WTC11 (cell line): Measurements from ENCODE around the gene DTNB.

ENCODE experiments used
- GABPB1 ChIP-seq: sonication (generic); formaldehyde crosslinking; IDR thresholded peaks from 2 replicates; pipeline ENCODE4 v1.8.1; 2023; ENCODE audit warnings: mild to moderate bottlenecking, missing genetic modification reagents
- JAZF1 ChIP-seq: fragments of 250-450 bp; sonication (Bioruptor Pico); IDR thresholded peaks from 2 replicates; pipeline ENCODE4 v1.9.0; 2021; ENCODE audit warnings: moderate library complexity, mild to moderate bottlenecking, inconsistent platforms
- SMAD3 ChIP-seq: sonication (generic); formaldehyde crosslinking; IDR thresholded peaks from 2 replicates; pipeline ENCODE4 v1.8.0; 2022; ENCODE audit warnings: missing genetic modification reagents, mild to moderate bottlenecking, borderline replicate concordance
- SOX15 ChIP-seq: fragments of 250-450 bp; sonication (Bioruptor Pico); IDR thresholded peaks from 2 replicates; pipeline ENCODE4 v1.9.0; 2021; ENCODE audit warnings: mild to moderate bottlenecking
- SP1 ChIP-seq: sonication (generic); formaldehyde crosslinking; conservative IDR thresholded peaks from 2 replicates; pipeline ENCODE4 v1.8.1; 2022; ENCODE audit warnings: missing genetic modification reagents
- TEAD4 ChIP-seq: sonication (generic); formaldehyde crosslinking; IDR thresholded peaks from 2 replicates; pipeline ENCODE4 v1.8.0; 2022; ENCODE audit warnings: mild to moderate bottlenecking, missing genetic modification reagents
- TF ChIP-seq, protein P1 (sequence below): fragments of 200-600 bp; IDR thresholded peaks from 2 replicates; pipeline ENCODE4 v1.8.0; 2022; ENCODE audit warnings: antibody characterized with exemption
- TF ChIP-seq, protein P2 (sequence below): sonication (generic); formaldehyde crosslinking; IDR thresholded peaks from 2 replicates; pipeline ENCODE4 v1.8.1; 2023; ENCODE audit warnings: mild to moderate bottlenecking, missing genetic modification reagents, moderate library complexity
- TF ChIP-seq, protein P3 (sequence below): sonication (generic); formaldehyde crosslinking; IDR thresholded peaks from 2 replicates; pipeline ENCODE4 v1.8.1; 2023; ENCODE audit warnings: mild to moderate bottlenecking, moderate library complexity, missing genetic modification reagents
- TF ChIP-seq, protein P4 (sequence below): sonication (generic); formaldehyde crosslinking; conservative IDR thresholded peaks from 2 replicates; pipeline ENCODE4 v1.8.1; 2022; ENCODE audit warnings: mild to moderate bottlenecking, missing genetic modification reagents

DNA sequence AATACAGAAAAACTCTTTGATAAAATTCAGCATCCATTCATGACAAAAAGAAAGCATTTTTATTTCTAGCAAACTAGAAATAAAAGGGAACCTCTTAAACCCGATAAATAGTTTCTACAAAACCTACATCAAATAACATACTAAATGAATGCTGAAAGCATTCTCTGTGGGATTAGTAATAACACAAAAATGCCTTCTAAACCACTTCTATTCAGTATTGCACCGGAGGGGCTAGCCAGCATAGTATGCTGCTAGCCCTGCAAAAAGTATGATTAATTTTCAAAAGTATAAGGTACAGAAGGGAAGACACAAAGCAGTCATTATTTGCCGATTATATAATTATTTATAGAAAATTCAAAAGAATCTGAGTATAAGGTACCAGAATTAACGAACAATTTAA, 145.2 kb downstream of the DTNB start:
- TF ChIP-seq, protein P1, sequence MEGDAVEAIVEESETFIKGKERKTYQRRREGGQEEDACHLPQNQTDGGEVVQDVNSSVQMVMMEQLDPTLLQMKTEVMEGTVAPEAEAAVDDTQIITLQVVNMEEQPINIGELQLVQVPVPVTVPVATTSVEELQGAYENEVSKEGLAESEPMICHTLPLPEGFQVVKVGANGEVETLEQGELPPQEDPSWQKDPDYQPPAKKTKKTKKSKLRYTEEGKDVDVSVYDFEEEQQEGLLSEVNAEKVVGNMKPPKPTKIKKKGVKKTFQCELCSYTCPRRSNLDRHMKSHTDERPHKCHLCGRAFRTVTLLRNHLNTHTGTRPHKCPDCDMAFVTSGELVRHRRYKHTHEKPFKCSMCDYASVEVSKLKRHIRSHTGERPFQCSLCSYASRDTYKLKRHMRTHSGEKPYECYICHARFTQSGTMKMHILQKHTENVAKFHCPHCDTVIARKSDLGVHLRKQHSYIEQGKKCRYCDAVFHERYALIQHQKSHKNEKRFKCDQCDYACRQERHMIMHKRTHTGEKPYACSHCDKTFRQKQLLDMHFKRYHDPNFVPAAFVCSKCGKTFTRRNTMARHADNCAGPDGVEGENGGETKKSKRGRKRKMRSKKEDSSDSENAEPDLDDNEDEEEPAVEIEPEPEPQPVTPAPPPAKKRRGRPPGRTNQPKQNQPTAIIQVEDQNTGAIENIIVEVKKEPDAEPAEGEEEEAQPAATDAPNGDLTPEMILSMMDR = no peak
- TF ChIP-seq, protein P2, sequence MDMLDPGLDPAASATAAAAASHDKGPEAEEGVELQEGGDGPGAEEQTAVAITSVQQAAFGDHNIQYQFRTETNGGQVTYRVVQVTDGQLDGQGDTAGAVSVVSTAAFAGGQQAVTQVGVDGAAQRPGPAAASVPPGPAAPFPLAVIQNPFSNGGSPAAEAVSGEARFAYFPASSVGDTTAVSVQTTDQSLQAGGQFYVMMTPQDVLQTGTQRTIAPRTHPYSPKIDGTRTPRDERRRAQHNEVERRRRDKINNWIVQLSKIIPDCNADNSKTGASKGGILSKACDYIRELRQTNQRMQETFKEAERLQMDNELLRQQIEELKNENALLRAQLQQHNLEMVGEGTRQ (CRISPR knock-in tag) = no peak
- TF ChIP-seq, protein P3, sequence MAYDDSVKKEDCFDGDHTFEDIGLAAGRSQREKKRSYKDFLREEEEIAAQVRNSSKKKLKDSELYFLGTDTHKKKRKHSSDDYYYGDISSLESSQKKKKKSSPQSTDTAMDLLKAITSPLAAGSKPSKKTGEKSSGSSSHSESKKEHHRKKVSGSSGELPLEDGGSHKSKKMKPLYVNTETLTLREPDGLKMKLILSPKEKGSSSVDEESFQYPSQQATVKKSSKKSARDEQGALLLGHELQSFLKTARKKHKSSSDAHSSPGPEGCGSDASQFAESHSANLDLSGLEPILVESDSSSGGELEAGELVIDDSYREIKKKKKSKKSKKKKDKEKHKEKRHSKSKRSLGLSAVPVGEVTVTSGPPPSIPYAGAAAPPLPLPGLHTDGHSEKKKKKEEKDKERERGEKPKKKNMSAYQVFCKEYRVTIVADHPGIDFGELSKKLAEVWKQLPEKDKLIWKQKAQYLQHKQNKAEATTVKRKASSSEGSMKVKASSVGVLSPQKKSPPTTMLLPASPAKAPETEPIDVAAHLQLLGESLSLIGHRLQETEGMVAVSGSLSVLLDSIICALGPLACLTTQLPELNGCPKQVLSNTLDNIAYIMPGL (CRISPR knock-in tag) = no peak
- no peak for TF ChIP-seq SMAD3 (CRISPR knock-in tag)
- TF ChIP-seq GABPB1 (CRISPR knock-in tag) = no peak
- no peak for TF ChIP-seq JAZF1 (CRISPR knock-in tag)
- TF ChIP-seq SOX15 (CRISPR knock-in tag) = no peak
- TF ChIP-seq, protein P4, sequence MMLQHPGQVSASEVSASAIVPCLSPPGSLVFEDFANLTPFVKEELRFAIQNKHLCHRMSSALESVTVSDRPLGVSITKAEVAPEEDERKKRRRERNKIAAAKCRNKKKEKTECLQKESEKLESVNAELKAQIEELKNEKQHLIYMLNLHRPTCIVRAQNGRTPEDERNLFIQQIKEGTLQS = no peak
- no peak for TF ChIP-seq TEAD4 (CRISPR knock-in tag)
- no peak for TF ChIP-seq SP1
